ENCODE results near the gene C2CD4C. TPM values are rescaled to one million over a fixed set of nuclear protein-coding genes. Genes with fewer than 3 reads are reported as not detected.

The C2CD4C gene
- total and polyA plus RNA-seq, 4 donors, result 0.88 to 1.4 (median 1.2) TPM

GRCh38 chr19:435056-435706 is 26.2 kb upstream of the C2CD4C start:
- Histone ChIP-seq H3K9ac (ENCODE audit: insufficient read depth in 1 of 2, low read length in 2 of 2) (no peak overlapping the region), H3K27ac (ENCODE audit: low read depth in 1 of 2, low read length in 1 of 2) (no peak overlapping the region), H3K4me1 (ENCODE audit: control insufficient read depth in 5 of 5, insufficient read depth in 5 of 5, low read length in 5 of 5) (no peaks in the 10 kb centered on the region), H3K36me3 (ENCODE audit: control insufficient read depth in 4 of 4, insufficient read depth in 4 of 4, low read length in 4 of 4) (peaks cover 0 to 8% (median 3%) of the 10 kb centered on the region in 4 donors), H3K9me3 (ENCODE audit: control insufficient read depth in 4 of 4, insufficient read depth in 3 of 4, low read length in 3 of 4) (no peaks in the 10 kb centered on the region), H3K27me3 (ENCODE audit: control insufficient read depth in 3 of 3, insufficient read depth in 3 of 3, low read length in 2 of 3) (peaks cover 0 to 10% (median 0%) of the 10 kb centered on the region in 3 donors), H3K4me3 (no peak overlapping the region)
- 86 to 88% methylated on average over 26 of the region's 26 CpGs for WGBS, 2 donors
- DNase-seq (no peak), ATAC-seq (ENCODE audit: insufficient read depth, low FRiP score) (no peak)
- TF ChIP-seq CTCF (IDR thresholded peaks at IDR 0.05; ENCODE audit: control extremely low read depth, extremely low read depth), result no peak

- Histone ChIP-seq H3K36me3 (ENCODE audit: control insufficient read depth in 4 of 4, insufficient read depth in 4 of 4, low read length in 4 of 4) (peaks cover 0 to 8% (median 5%) of the 10 kb centered on the region in 4 donors), H3K27ac (ENCODE audit: low read depth in 1 of 2, low read length in 1 of 2) (no peak overlapping the region), H3K27me3 (ENCODE audit: control insufficient read depth in 3 of 3, insufficient read depth in 3 of 3, low read length in 2 of 3) (peaks cover 0 to 8% (median 0%) of the 10 kb centered on the region in 3 donors), H3K9ac (ENCODE audit: insufficient read depth in 1 of 2, low read length in 2 of 2) (no peak overlapping the region), H3K4me3 (no peak overlapping the region), H3K4me1 (ENCODE audit: control insufficient read depth in 5 of 5, insufficient read depth in 5 of 5, low read length in 5 of 5) (no peaks in the 10 kb centered on the region), H3K9me3 (ENCODE audit: control insufficient read depth in 4 of 4, insufficient read depth in 3 of 4, low read length in 3 of 4) (peaks cover 0 to 3% (median 0%) of the 10 kb centered on the region in 4 donors)
- DNase-seq (no peak), ATAC-seq (ENCODE audit: insufficient read depth, low FRiP score) (no peak)
- TF ChIP-seq CTCF (IDR thresholded peaks at IDR 0.05; ENCODE audit: control extremely low read depth, extremely low read depth), result no peak
- WGBS, 2 donors, result 90% methylated on average over 22 of the region's 22 CpGs
Observed at GRCh38 chr19:434152-434960, 25.4 kb upstream of the C2CD4C start.

GRCh38 chr19:430701-431100 is 21.8 kb upstream of the C2CD4C start:
- DNase-seq (no peak), ATAC-seq (ENCODE audit: insufficient read depth, low FRiP score) (no peak)
- no peak overlapping the region for H3K4me3 ChIP-seq
- no peak overlapping the region for H3K27ac ChIP-seq (ENCODE audit: low read depth in 1 of 2, low read length in 1 of 2)
- peaks cover 0 to 2% (median 0%) of the 10 kb centered on the region in 5 donors for H3K4me1 ChIP-seq (ENCODE audit: control insufficient read depth in 5 of 5, insufficient read depth in 5 of 5, low read length in 5 of 5)
- peaks cover 0 to 4% (median 0%) of the 10 kb centered on the region in 4 donors for H3K9me3 ChIP-seq (ENCODE audit: control insufficient read depth in 4 of 4, insufficient read depth in 3 of 4, low read length in 3 of 4)
- no peaks in the 10 kb centered on the region for H3K27me3 ChIP-seq (ENCODE audit: control insufficient read depth in 3 of 3, insufficient read depth in 3 of 3, low read length in 2 of 3)
- peaks cover 0 to 7% (median 3%) of the 10 kb centered on the region in 4 donors for H3K36me3 ChIP-seq (ENCODE audit: control insufficient read depth in 4 of 4, insufficient read depth in 4 of 4, low read length in 4 of 4)
- WGBS, 2 donors, result 97 to 98% methylated on average over 10 of the region's 10 CpGs
- no peak overlapping the region for H3K9ac ChIP-seq (ENCODE audit: insufficient read depth in 1 of 2, low read length in 2 of 2)
- TF ChIP-seq CTCF (IDR thresholded peaks at IDR 0.05; ENCODE audit: control extremely low read depth, extremely low read depth), result no peak

All from lung (tissue), 12 donors.